HEK293 (cell line): ENCODE data around the gene C2CD4A.

Source experiments
- CTCF ChIA-PET: fragments of 350-600 bp; formaldehyde crosslinking; extraction: SDS; loops from one replicate; lab custom pipeline; 2021; ENCODE audit warnings: antibody characterized with exemption; lab: Yijun Ruan, JAX
- POLR2A ChIA-PET: fragments of 300-600 bp; formaldehyde crosslinking; extraction: SDS; loops from one replicate; lab custom pipeline; 2020; ENCODE audit warnings: antibody characterized with exemption, inconsistent platforms; lab: Yijun Ruan, JAX
- H3K27ac ChIP-seq: fragments of 200-500 bp; sonication (Bioruptor generic); 2 replicates; pipeline ENCODE4 v1.5.1; 2014; ENCODE audit warnings: low read depth, low read length, control low read depth, inconsistent platforms; ENCODE audit errors: extremely low read depth
- H3K36me3 ChIP-seq, 2 experiments: fragments of 200-500 bp in 1 of 2; sonication (Bioruptor generic) in 1 of 2; 1 replicate in 1 of 2; 2 replicates in 1 of 2; pipeline ENCODE4 v1.5.1; 2014 to 2017; ENCODE audit warnings: inconsistent platforms in 2 of 2, low read length in 2 of 2; ENCODE audit not compliant: control insufficient read depth in 2 of 2, insufficient read depth in 1 of 2
- H3K4me1 ChIP-seq: fragments of 200-500 bp; sonication (Bioruptor generic); 2 replicates; pipeline ENCODE4 v1.5.1; 2014; ENCODE audit warnings: mild to moderate bottlenecking, low read length, inconsistent platforms; ENCODE audit not compliant: control insufficient read depth, insufficient read depth
- H3K4me3 ChIP-seq: 2 replicates; pipeline ENCODE4 v1.5.1; 2011; ENCODE audit warnings: low read depth, mild to moderate bottlenecking, control low read depth, low read length, moderate library complexity
- H3K9me3 ChIP-seq: fragments of 200-500 bp; sonication (Bioruptor generic); 2 replicates; pipeline ENCODE4 v1.5.1; 2014; ENCODE audit warnings: low read depth, low read length, inconsistent platforms; ENCODE audit not compliant: control insufficient read depth, insufficient read depth
- GLIS1 ChIP-seq: fragments of 450-650 bp; formaldehyde crosslinking; IDR thresholded peaks from 2 replicates; pipeline ENCODE4 v1.5.1; 2016; ENCODE audit warnings: missing biosample characterization, missing genetic modification characterization
- GLIS2 ChIP-seq: fragments of 450-650 bp; formaldehyde crosslinking; IDR thresholded peaks from 2 replicates; pipeline ENCODE4 v1.5.1; 2016; ENCODE audit warnings: missing biosample characterization, missing genetic modification characterization
- KLF16 ChIP-seq: fragments of 450-650 bp; formaldehyde crosslinking; IDR thresholded peaks from 2 replicates; pipeline ENCODE4 v1.5.1; 2017; ENCODE audit warnings: missing biosample characterization, missing genetic modification characterization
- WT1 ChIP-seq: fragments of 450-650 bp; formaldehyde crosslinking; IDR thresholded peaks from 2 replicates; pipeline ENCODE4 v1.5.1; 2016; ENCODE audit warnings: missing biosample characterization, missing genetic modification characterization
- ZBTB17 ChIP-seq: fragments of 450-650 bp; formaldehyde crosslinking; IDR thresholded peaks from 2 replicates; pipeline ENCODE4 v1.5.1; 2016; ENCODE audit warnings: missing biosample characterization, missing genetic modification characterization
- ZBTB20 ChIP-seq: fragments of 450-650 bp; formaldehyde crosslinking; IDR thresholded peaks from 2 replicates; pipeline ENCODE4 v1.5.1; 2016; ENCODE audit warnings: missing biosample characterization, missing genetic modification characterization
- ZBTB21 ChIP-seq: fragments of 450-650 bp; formaldehyde crosslinking; IDR thresholded peaks from 2 replicates; pipeline ENCODE4 v1.5.1; 2017; ENCODE audit warnings: missing biosample characterization, missing genetic modification characterization
- ZBTB8A ChIP-seq: fragments of 450-650 bp; formaldehyde crosslinking; IDR thresholded peaks from 2 replicates; pipeline ENCODE4 v1.5.1; 2016; ENCODE audit warnings: missing biosample characterization, missing genetic modification characterization
- ZEB2 ChIP-seq: fragments of 450-650 bp; formaldehyde crosslinking; IDR thresholded peaks from 2 replicates; pipeline ENCODE4 v1.5.1; 2016; ENCODE audit warnings: missing biosample characterization, missing genetic modification characterization
- ZFHX2 ChIP-seq: fragments of 450-650 bp; formaldehyde crosslinking; conservative IDR thresholded peaks from 2 replicates; pipeline ENCODE4 v1.5.1; 2016; ENCODE audit warnings: missing biosample characterization, missing genetic modification characterization
- ZIC2 ChIP-seq: fragments of 450-650 bp; formaldehyde crosslinking; IDR thresholded peaks from 2 replicates; pipeline ENCODE4 v1.5.1; 2016; ENCODE audit warnings: missing biosample characterization, missing genetic modification characterization
- ZNF155 ChIP-seq: fragments of 450-650 bp; formaldehyde crosslinking; IDR thresholded peaks from 2 replicates; pipeline ENCODE4 v1.5.1; 2016; ENCODE audit warnings: missing biosample characterization, missing genetic modification characterization
- ZNF292 ChIP-seq: fragments of 450-650 bp; formaldehyde crosslinking; IDR thresholded peaks from 2 replicates; pipeline ENCODE4 v1.5.1; 2016; ENCODE audit warnings: low read depth, missing biosample characterization, missing genetic modification characterization, borderline replicate concordance
- ZNF335 ChIP-seq: fragments of 450-650 bp; formaldehyde crosslinking; conservative IDR thresholded peaks from 2 replicates; pipeline ENCODE4 v1.5.1; 2016; ENCODE audit warnings: missing biosample characterization, missing genetic modification characterization
- ZNF341 ChIP-seq: fragments of 450-650 bp; formaldehyde crosslinking; IDR thresholded peaks from 2 replicates; pipeline ENCODE4; 2016; ENCODE audit warnings: low read depth, missing biosample characterization, missing genetic modification characterization
- ZNF600 ChIP-seq: fragments of 450-650 bp; formaldehyde crosslinking; IDR thresholded peaks from 2 replicates; pipeline ENCODE4 v1.5.1; 2016; ENCODE audit warnings: missing biosample characterization, missing genetic modification characterization
- ZSCAN23 ChIP-seq: fragments of 450-650 bp; formaldehyde crosslinking; IDR thresholded peaks from 2 replicates; pipeline ENCODE4 v1.5.1; 2016; ENCODE audit warnings: missing biosample characterization, missing genetic modification characterization
- ZXDB ChIP-seq: fragments of 450-650 bp; formaldehyde crosslinking; IDR thresholded peaks from 2 replicates; pipeline ENCODE4 v1.5.1; 2016; ENCODE audit warnings: missing biosample characterization, missing genetic modification characterization
- TF ChIP-seq, protein P1 (sequence below): fragments of 450-650 bp; formaldehyde crosslinking; optimal IDR thresholded peaks from 2 replicates; pipeline ENCODE3; 2016; ENCODE audit warnings: missing biosample characterization, mild to moderate bottlenecking, missing genetic modification characterization
- TF ChIP-seq, protein P2 (sequence below): fragments of 450-650 bp; IDR thresholded peaks from 2 replicates; pipeline ENCODE4 v1.5.1; 2018; ENCODE audit warnings: missing biosample characterization, mild to moderate bottlenecking, missing genetic modification characterization
- TF ChIP-seq, protein P3 (sequence below): fragments of 450-650 bp; formaldehyde crosslinking; IDR thresholded peaks from 2 replicates; pipeline ENCODE4 v1.5.1; 2016; ENCODE audit warnings: missing biosample characterization, missing genetic modification characterization
- TF ChIP-seq, protein P4 (sequence below): fragments of 450-650 bp; formaldehyde crosslinking; IDR thresholded peaks from 2 replicates; pipeline ENCODE4 v1.5.1; 2016; ENCODE audit warnings: missing biosample characterization, missing genetic modification characterization

C2CD4A gene

DNA sequence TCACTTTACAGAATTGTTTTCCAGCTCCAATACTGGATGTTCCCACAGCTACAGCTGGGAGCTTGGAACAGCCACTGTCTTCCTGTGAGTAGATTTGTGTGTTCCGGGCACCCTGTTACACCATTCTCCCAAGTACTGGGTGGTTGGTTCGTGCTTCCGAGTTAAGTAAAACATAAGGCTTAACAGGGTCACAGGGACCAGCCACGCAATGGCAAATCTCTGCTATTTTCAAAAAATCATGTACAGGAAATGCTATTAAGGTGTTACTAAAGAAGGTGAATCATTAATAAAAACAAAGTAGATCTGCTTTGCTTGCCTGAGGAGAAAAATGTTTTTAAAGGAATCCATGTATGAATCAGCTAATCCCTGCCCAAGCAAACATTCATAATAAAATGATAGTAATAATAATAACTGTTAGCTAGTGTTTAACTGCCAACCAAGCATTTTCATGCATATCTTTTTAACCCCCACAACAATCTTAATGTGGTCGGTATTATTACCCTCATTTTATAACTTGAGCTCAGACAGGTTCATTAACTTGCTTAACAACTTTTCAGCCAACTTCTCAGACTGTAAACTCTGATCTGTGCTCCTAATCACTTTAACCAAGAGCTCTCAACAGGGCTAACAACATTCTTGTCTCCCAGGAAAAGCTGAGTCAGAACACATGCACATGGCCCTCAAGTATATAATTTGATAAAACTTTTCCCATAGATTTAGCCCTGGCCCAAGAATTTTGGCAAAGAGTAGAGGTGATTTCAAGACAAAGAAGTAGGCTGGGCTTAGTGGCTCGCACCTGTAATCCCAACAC is 2.7 kb upstream of the C2CD4A start:
- ChIA-PET CTCF (interaction anchor here (1.1 to 2.6 kb wide), 3 partner anchors 8 to 243 kb away, joined by 3 to 6 read pairs (median 4); no protein-coding TSS in a partner anchor), POLR2A (no interaction called here)
- H3K4me1 ChIP-seq: no peaks in the 10 kb centered on the region; the same call in 1 of the 2 replicates
- TF ChIP-seq ZNF155 (tag by site-specific recombination) (no peak), ZNF341 (peak; percentile 42; the same call in 1 of the 2 replicates)
- H3K9me3 ChIP-seq: no peaks in the 10 kb centered on the region
- no peak overlapping the region for H3K4me3 ChIP-seq
- no peaks in the 10 kb centered on the region for H3K36me3 ChIP-seq
- H3K27ac ChIP-seq: no peak overlapping the region

DNA sequence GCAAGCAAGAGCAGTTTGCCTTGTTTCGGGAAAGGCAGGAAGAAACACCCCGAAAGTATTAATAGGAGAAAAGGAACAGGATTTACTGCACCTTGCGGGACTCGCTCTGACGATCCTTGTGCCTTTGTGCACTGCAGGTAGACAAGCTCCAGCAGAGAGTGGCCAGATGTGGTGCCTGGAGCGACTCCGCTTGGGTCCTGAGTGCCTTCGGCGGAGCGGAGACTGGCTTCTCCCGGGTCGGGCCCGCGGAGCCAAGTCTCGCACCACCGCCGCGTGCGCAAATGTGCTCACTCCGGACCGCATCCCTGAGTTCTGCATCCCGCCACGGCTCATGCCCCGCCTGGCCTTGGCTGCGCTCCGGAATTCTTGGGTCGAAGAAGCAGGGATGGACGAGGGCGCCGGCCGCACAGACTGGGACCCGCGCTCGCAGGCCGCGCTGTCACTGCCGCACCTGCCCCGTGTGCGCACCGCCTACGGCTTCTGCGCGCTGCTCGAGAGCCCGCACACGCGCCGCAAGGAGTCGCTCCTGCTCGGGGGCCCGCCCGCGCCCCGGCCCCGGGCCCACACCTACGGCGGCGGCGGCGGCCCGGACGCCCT is 769 bp downstream of the C2CD4A start:
- ChIA-PET CTCF (interaction anchor here (0.6 to 0.7 kb wide), 2 partner anchors 20 to 1533 kb away, joined by 3 read pairs; no protein-coding TSS in a partner anchor), POLR2A (interaction anchor here (0.5 to 1.4 kb wide), 2 partner anchors 9 to 839 kb away, joined by 3 read pairs; partner anchors contain the start of gene RORA)
- H3K27ac ChIP-seq: peak overlapping the region; percentile 41; the same call in 1 of the 2 replicates
- peak overlapping the region; percentile 22 for H3K4me3 ChIP-seq
- H3K36me3 ChIP-seq: no peaks in the 10 kb centered on the region
- no peak for TF ChIP-seq ZBTB8A (tag by site-specific recombination)
- peak; percentile 38; the same call in 1 of the 2 replicates for TF ChIP-seq ZFHX2 (tag by site-specific recombination)
- TF ChIP-seq ZNF155 (tag by site-specific recombination): no peak
- 0 out of 2 replicates have a peak, but pooled peaks have one; percentile 29 for TF ChIP-seq KLF16 (tag by site-specific recombination)
- TF ChIP-seq, protein P1, sequence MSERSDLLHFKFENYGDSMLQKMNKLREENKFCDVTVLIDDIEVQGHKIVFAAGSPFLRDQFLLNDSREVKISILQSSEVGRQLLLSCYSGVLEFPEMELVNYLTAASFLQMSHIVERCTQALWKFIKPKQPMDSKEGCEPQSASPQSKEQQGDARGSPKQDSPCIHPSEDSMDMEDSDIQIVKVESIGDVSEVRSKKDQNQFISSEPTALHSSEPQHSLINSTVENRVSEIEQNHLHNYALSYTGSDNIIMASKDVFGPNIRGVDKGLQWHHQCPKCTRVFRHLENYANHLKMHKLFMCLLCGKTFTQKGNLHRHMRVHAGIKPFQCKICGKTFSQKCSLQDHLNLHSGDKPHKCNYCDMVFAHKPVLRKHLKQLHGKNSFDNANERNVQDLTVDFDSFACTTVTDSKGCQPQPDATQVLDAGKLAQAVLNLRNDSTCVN (tag by site-specific recombination): peak; percentile 80
- TF ChIP-seq ZNF292: no peak
- TF ChIP-seq ZXDB (tag by site-specific recombination): 0 out of 2 replicates have a peak, but pooled peaks have one; percentile 38
- TF ChIP-seq ZEB2 (tag by site-specific recombination): 0 out of 2 replicates have a peak, but pooled peaks have one; percentile 19
- TF ChIP-seq ZIC2 (tag by site-specific recombination): peak; percentile 50; the same call in 1 of the 2 replicates
- TF ChIP-seq ZBTB21 (tag by site-specific recombination): no peak
- TF ChIP-seq GLIS2 (tag by site-specific recombination): 0 out of 2 replicates have a peak, but pooled peaks have one; percentile 14
- no peak for TF ChIP-seq WT1 (tag by site-specific recombination)
- TF ChIP-seq ZSCAN23: no peak
- TF ChIP-seq ZBTB20: peak; percentile 64; the same call in 1 of the 2 replicates
- peak; percentile 87 for TF ChIP-seq ZNF335 (tag by site-specific recombination)
- peak; percentile 82 for TF ChIP-seq ZNF600
- TF ChIP-seq, protein P2, sequence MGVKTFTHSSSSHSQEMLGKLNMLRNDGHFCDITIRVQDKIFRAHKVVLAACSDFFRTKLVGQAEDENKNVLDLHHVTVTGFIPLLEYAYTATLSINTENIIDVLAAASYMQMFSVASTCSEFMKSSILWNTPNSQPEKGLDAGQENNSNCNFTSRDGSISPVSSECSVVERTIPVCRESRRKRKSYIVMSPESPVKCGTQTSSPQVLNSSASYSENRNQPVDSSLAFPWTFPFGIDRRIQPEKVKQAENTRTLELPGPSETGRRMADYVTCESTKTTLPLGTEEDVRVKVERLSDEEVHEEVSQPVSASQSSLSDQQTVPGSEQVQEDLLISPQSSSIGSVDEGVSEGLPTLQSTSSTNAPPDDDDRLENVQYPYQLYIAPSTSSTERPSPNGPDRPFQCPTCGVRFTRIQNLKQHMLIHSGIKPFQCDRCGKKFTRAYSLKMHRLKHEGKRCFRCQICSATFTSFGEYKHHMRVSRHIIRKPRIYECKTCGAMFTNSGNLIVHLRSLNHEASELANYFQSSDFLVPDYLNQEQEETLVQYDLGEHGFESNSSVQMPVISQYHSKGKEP: no peak
- TF ChIP-seq ZBTB17 (tag by site-specific recombination): peak; percentile 41; the same call in 1 of the 2 replicates
- TF ChIP-seq, protein P3, sequence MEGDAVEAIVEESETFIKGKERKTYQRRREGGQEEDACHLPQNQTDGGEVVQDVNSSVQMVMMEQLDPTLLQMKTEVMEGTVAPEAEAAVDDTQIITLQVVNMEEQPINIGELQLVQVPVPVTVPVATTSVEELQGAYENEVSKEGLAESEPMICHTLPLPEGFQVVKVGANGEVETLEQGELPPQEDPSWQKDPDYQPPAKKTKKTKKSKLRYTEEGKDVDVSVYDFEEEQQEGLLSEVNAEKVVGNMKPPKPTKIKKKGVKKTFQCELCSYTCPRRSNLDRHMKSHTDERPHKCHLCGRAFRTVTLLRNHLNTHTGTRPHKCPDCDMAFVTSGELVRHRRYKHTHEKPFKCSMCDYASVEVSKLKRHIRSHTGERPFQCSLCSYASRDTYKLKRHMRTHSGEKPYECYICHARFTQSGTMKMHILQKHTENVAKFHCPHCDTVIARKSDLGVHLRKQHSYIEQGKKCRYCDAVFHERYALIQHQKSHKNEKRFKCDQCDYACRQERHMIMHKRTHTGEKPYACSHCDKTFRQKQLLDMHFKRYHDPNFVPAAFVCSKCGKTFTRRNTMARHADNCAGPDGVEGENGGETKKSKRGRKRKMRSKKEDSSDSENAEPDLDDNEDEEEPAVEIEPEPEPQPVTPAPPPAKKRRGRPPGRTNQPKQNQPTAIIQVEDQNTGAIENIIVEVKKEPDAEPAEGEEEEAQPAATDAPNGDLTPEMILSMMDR (tag by site-specific recombination): peak; percentile 39
- TF ChIP-seq GLIS1 (tag by site-specific recombination): peak; percentile 36
- TF ChIP-seq, protein P4, sequence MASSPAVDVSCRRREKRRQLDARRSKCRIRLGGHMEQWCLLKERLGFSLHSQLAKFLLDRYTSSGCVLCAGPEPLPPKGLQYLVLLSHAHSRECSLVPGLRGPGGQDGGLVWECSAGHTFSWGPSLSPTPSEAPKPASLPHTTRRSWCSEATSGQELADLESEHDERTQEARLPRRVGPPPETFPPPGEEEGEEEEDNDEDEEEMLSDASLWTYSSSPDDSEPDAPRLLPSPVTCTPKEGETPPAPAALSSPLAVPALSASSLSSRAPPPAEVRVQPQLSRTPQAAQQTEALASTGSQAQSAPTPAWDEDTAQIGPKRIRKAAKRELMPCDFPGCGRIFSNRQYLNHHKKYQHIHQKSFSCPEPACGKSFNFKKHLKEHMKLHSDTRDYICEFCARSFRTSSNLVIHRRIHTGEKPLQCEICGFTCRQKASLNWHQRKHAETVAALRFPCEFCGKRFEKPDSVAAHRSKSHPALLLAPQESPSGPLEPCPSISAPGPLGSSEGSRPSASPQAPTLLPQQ: peak; percentile 42
- TF ChIP-seq, all 188 proteins: peak for 14
- H3K4me1 ChIP-seq: no peaks in the 10 kb centered on the region
- H3K9me3 ChIP-seq: no peaks in the 10 kb centered on the region
